WTC11 (cell line): Measurements from ENCODE around the gene CDYL. TPM values are rescaled to one million over a fixed set of nuclear protein-coding genes. Genes with fewer than 3 reads are reported as not detected.

Experiments
- ATAC-seq: fragments of 200-7000 bp; cut with Tn5 transposase; 2 replicates; pipeline ENCODE4 v1.10.0; 2021; ENCODE audit warnings: mild to moderate bottlenecking, moderate library complexity
- CTCF ChIA-PET: fragments of 300-600 bp; sonication (Branson Sonifier 250); formaldehyde crosslinking; loops from one replicate; lab custom pipeline; 2021; ENCODE audit warnings: antibody characterized with exemption; lab: Charles Lee
- POLR2A ChIA-PET: fragments of 350-600 bp; sonication (Branson Sonifier 250); formaldehyde crosslinking; loops from one replicate; lab custom pipeline; 2021; ENCODE audit warnings: antibody characterized with exemption; lab: Charles Lee
- DNase-seq: peaks from one replicate; pipeline ENCODE4 v3.0.0; 2021; ENCODE audit warnings: low spot score
- H3K27ac Mint-ChIP-seq: 2 replicates; pipeline ENCODE4 v1.8.0; 2021; ENCODE audit warnings: mixed read lengths
- H3K27me3 Mint-ChIP-seq: 2 replicates; pipeline ENCODE4 v1.8.0; 2021; ENCODE audit warnings: low read depth, mild to moderate bottlenecking, moderate library complexity, mixed read lengths
- H3K36me3 Mint-ChIP-seq: 2 replicates; pipeline ENCODE4 v1.8.0; 2021; ENCODE audit warnings: mixed read lengths
- H3K4me1 Mint-ChIP-seq: 2 replicates; pipeline ENCODE4 v1.8.0; 2022; ENCODE audit warnings: mixed read lengths
- H3K4me3 Mint-ChIP-seq: 2 replicates; pipeline ENCODE4 v1.8.0; 2021; ENCODE audit warnings: mild to moderate bottlenecking, moderate library complexity, mixed read lengths
- H3K9me3 Mint-ChIP-seq: 2 replicates; pipeline ENCODE4 v1.8.0; 2021; ENCODE audit warnings: mixed read lengths
- CDX4 ChIP-seq: fragments of 250-450 bp; sonication (Bioruptor Pico); IDR thresholded peaks from 2 replicates; pipeline ENCODE4 v1.9.0; 2021; ENCODE audit warnings: moderate library complexity, mild to moderate bottlenecking, inconsistent platforms, borderline replicate concordance
- FOXP1 ChIP-seq: sonication (generic); formaldehyde crosslinking; IDR thresholded peaks from 2 replicates; pipeline ENCODE4 v1.8.0; 2022; ENCODE audit warnings: missing genetic modification reagents, mild to moderate bottlenecking, moderate library complexity, borderline replicate concordance
- JAZF1 ChIP-seq: fragments of 250-450 bp; sonication (Bioruptor Pico); IDR thresholded peaks from 2 replicates; pipeline ENCODE4 v1.9.0; 2021; ENCODE audit warnings: moderate library complexity, mild to moderate bottlenecking, inconsistent platforms
- KAT7 ChIP-seq: sonication (generic); formaldehyde crosslinking; IDR thresholded peaks from 2 replicates; pipeline ENCODE4 v1.8.1; 2023; ENCODE audit warnings: missing genetic modification reagents, mild to moderate bottlenecking, borderline replicate concordance
- MLX ChIP-seq: sonication (generic); formaldehyde crosslinking; IDR thresholded peaks from 2 replicates; pipeline ENCODE4 v1.8.1; 2023; ENCODE audit warnings: mild to moderate bottlenecking, missing genetic modification reagents, moderate library complexity
- NFATC4 ChIP-seq: fragments of 250-450 bp; sonication (Bioruptor Pico); IDR thresholded peaks from 2 replicates; pipeline ENCODE4 v1.9.0; 2021; ENCODE audit warnings: mild to moderate bottlenecking
- OVOL2 ChIP-seq: fragments of 250-450 bp; sonication (Bioruptor Pico); IDR thresholded peaks from 2 replicates; pipeline ENCODE4 v1.9.0; 2021; ENCODE audit warnings: mild to moderate bottlenecking, borderline replicate concordance
- PRDM15 ChIP-seq: sonication (generic); formaldehyde crosslinking; IDR thresholded peaks from 2 replicates; pipeline ENCODE4 v1.8.0; 2022; ENCODE audit warnings: missing genetic modification reagents
- TEAD4 ChIP-seq: sonication (generic); formaldehyde crosslinking; IDR thresholded peaks from 2 replicates; pipeline ENCODE4 v1.8.0; 2022; ENCODE audit warnings: mild to moderate bottlenecking, missing genetic modification reagents
- ZBTB43 ChIP-seq: sonication (generic); formaldehyde crosslinking; IDR thresholded peaks from 2 replicates; pipeline ENCODE4 v1.8.1; 2023; ENCODE audit warnings: mild to moderate bottlenecking, missing genetic modification reagents
- ZNF317 ChIP-seq: sonication (generic); formaldehyde crosslinking; IDR thresholded peaks from 2 replicates; pipeline ENCODE4 v1.8.1; 2023; ENCODE audit warnings: low read depth, mild to moderate bottlenecking, moderate library complexity, missing genetic modification reagents, borderline replicate concordance
- ZNF532 ChIP-seq: fragments of 250-450 bp; sonication (Bioruptor Pico); IDR thresholded peaks from 2 replicates; pipeline ENCODE4 v1.9.0; 2021; ENCODE audit warnings: mild to moderate bottlenecking, borderline replicate concordance
- total RNA-seq: library from RNA; stranded (reverse); gene quantifications from 3 replicates; pipeline ENCODE4 v1.2.3, GENCODE V29; 2021
- TF ChIP-seq, protein P1 (sequence below): fragments of 250-450 bp; sonication (Bioruptor Pico); conservative IDR thresholded peaks from 2 replicates; pipeline ENCODE4 v1.9.0; 2021; ENCODE audit warnings: mild to moderate bottlenecking

Gene CDYL
- total RNA-seq, 1 experiment from 2014 or later, result 92.0 TPM

DNA sequence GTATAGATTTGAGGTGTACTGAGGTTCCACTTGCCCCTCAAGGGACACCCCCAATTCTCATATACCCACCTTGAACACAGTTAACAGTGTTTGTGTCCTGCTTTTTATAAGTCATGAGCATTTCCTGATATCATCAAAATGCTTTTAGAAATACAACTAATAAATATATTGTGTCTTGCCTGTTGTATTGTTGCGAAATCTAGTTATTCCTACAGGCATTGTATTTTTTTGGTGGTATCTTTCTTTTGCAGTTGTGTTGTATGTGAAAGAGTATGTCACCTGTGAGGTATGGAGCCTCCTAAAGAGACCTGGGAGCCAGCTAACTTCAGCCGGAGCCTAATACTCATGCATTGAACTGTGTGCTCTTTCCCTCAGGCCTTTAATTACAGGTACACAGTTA lies 40.7 kb downstream of the CDYL start:
- Mint-ChIP-seq H3K27me3 (no peaks in the 10 kb centered on the region), H3K4me3 (no peak overlapping the region), H3K4me1 (peaks cover 37% of the 10 kb centered on the region), H3K27ac (no peak overlapping the region), H3K9me3 (no peaks in the 10 kb centered on the region), H3K36me3 (no peaks in the 10 kb centered on the region)
- no peak for TF ChIP-seq OVOL2
- TF ChIP-seq JAZF1, result no peak
- TF ChIP-seq, protein P1, sequence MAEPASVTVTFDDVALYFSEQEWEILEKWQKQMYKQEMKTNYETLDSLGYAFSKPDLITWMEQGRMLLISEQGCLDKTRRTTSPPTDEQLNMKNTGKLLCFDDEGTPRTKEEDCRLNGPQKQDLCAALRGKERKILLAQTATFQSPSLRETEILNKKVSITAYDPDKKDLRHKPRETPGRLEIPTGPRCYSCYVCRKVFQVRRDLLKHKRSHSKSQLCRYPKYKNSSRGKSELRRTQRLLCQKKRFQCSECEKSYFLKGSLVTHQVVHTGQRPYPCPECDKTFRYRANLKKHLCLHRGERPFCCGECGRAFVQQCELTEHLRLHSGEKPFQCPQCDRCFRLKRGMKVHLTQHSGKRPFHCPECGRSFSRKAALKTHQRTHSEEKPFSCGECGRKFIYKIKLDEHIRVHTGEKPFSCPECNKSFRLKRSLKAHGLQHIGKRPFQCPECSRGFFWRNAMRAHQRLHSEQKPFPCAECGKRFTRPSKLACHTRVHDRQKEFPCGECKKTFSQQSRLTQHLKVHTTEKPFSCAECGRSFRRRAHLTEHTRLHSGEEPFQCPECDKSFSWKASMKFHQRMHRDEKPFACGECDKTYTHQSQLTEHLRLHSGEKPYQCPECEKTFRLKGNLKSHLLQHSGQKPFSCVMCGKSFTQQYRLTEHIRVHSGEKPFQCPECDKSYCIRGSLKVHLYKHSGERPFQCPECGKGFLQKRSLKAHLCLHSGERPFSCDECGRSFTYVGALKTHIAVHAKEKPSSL, result no peak
- TF ChIP-seq FOXP1 (CRISPR knock-in tag), result no peak
- no peak for TF ChIP-seq KAT7 (CRISPR knock-in tag)
- no peak for TF ChIP-seq MLX (CRISPR knock-in tag)
- no peak for TF ChIP-seq PRDM15 (CRISPR knock-in tag)
- TF ChIP-seq ZBTB43 (CRISPR knock-in tag), result no peak
- TF ChIP-seq CDX4 (CRISPR knock-in tag), result no peak
- TF ChIP-seq ZNF532 (CRISPR knock-in tag), result no peak
- TF ChIP-seq NFATC4, result no peak
- TF ChIP-seq ZNF317, result no peak
- no peak for TF ChIP-seq TEAD4
- ChIA-PET CTCF (no interaction called here), POLR2A (interaction anchor here (0.7 kb wide), 1 partner anchor 452 kb away, joined by 4 read pairs; no protein-coding TSS in a partner anchor)
- DNase-seq (no peak), ATAC-seq (no peak)
